HepG2 (cell line): Measurements from ENCODE around the gene ZC3H15.

Source experiments
- CHD2 ChIP-seq: IDR thresholded peaks from 2 replicates; pipeline ENCODE4 v1.6.1; 2011; ENCODE audit warnings: low read depth, low read length, improper control_type of control experiment
- FOSL1 ChIP-seq: sonication (generic); formaldehyde crosslinking; IDR thresholded peaks from 2 replicates; pipeline ENCODE4 v1.9.0; 2021; ENCODE audit warnings: missing genetic modification reagents, borderline replicate concordance
- HNF4A ChIP-seq: sonication (generic); formaldehyde crosslinking; IDR thresholded peaks from 2 replicates; pipeline ENCODE4 v1.4.0; 2020; ENCODE audit warnings: missing genetic modification reagents
- MEF2D ChIP-seq: sonication (generic); formaldehyde crosslinking; IDR thresholded peaks from 2 replicates; pipeline ENCODE4 v1.5.1; 2020; ENCODE audit warnings: mild to moderate bottlenecking, missing genetic modification reagents
- NKX3-1 ChIP-seq: sonication (generic); formaldehyde crosslinking; IDR thresholded peaks from 2 replicates; pipeline ENCODE4 v1.5.0; 2020; ENCODE audit warnings: missing genetic modification reagents
- PRDM10 ChIP-seq: sonication (generic); formaldehyde crosslinking; IDR thresholded peaks from 2 replicates; pipeline ENCODE4 v1.4.0; 2020; ENCODE audit warnings: low read depth, missing genetic modification reagents
- RXRA ChIP-seq: sonication (generic); formaldehyde crosslinking; IDR thresholded peaks from 2 replicates; pipeline ENCODE4 v1.5.1; 2020; ENCODE audit warnings: missing genetic modification reagents
- SNRNP70 ChIP-seq: fragments of 200-400 bp; formaldehyde crosslinking; IDR thresholded peaks from 2 replicates; pipeline ENCODE4 v1.6.1; 2017; ENCODE audit warnings: mild to moderate bottlenecking, low read depth, low read length, moderate library complexity
- TAF1 ChIP-seq: sonication (generic); formaldehyde crosslinking; IDR thresholded peaks from 2 replicates; pipeline ENCODE4 v1.4.0; 2020; ENCODE audit warnings: missing genetic modification reagents

- TF ChIP-seq FOSL1 (CRISPR knock-in tag): no peak
- TF ChIP-seq SNRNP70: no peak
- no peak for TF ChIP-seq RXRA
- no peak for TF ChIP-seq TAF1 (CRISPR knock-in tag)
- TF ChIP-seq PRDM10 (CRISPR knock-in tag): no peak
- TF ChIP-seq NKX3-1 (CRISPR knock-in tag): no peak
- no peak for TF ChIP-seq MEF2D (CRISPR knock-in tag)
- TF ChIP-seq CHD2: no peak
- no peak for TF ChIP-seq HNF4A (CRISPR knock-in tag)
Observed at GRCh38 chr2:186442885-186443284, 43.2 kb upstream of the ZC3H15 start.
